ENCODE measurements around the gene BCAR3. TPM values are rescaled to one million over a fixed set of nuclear protein-coding genes. Genes with fewer than 3 reads are reported as not detected.
A peak's percentile ranks its signal among the peaks of the same experiment; 100 is the strongest.

BCAR3 gene
- total RNA-seq, 2 donors from 2014 or later, result 22.9 to 52.8 TPM

DNA sequence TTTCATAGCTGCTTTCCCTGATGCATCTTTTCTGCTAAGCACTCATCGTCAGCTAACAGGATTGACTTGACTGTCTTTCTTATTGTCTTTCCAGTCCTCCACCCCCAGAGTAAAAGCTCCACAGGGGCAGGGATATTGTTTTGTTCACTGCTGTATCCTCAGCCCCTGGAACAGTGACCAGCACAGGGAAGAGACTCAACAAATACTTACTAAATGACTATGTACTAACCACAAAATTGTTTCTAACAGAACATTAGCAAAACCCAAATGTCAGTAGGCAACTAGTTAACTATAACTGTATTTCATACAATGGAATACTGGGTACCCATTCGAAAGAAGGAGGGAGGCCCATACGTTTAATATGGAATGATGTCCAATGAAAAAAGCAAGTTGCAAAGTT is 53.0 kb downstream of the BCAR3 start:
- H3K27ac ChIP-seq, result peak overlapping the region; percentile 22 to 25
- no peak overlapping the region for H3K4me3 ChIP-seq
- H3K36me3 ChIP-seq, result no peaks in the 10 kb centered on the region
- 85% methylated on average over 3 of the region's 3 CpGs for WGBS
- no peaks in the 10 kb centered on the region for H3K4me1 ChIP-seq (replicated peaks)
- DNase-seq (ENCODE audit: low spot score), result no peak
- TF ChIP-seq, protein P1, sequence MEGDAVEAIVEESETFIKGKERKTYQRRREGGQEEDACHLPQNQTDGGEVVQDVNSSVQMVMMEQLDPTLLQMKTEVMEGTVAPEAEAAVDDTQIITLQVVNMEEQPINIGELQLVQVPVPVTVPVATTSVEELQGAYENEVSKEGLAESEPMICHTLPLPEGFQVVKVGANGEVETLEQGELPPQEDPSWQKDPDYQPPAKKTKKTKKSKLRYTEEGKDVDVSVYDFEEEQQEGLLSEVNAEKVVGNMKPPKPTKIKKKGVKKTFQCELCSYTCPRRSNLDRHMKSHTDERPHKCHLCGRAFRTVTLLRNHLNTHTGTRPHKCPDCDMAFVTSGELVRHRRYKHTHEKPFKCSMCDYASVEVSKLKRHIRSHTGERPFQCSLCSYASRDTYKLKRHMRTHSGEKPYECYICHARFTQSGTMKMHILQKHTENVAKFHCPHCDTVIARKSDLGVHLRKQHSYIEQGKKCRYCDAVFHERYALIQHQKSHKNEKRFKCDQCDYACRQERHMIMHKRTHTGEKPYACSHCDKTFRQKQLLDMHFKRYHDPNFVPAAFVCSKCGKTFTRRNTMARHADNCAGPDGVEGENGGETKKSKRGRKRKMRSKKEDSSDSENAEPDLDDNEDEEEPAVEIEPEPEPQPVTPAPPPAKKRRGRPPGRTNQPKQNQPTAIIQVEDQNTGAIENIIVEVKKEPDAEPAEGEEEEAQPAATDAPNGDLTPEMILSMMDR (IDR thresholded peaks at IDR 0.05), result no peak
- TF ChIP-seq POLR2A (IDR thresholded peaks at IDR 0.05) (no peak), POLR2AphosphoS5 (IDR thresholded peaks at IDR 0.05) (no peak)
- intact Hi-C loops (cut with DNase I), result loop anchor here (2.0 kb wide), 1 partner anchor 184 kb away; no protein-coding TSS in a partner anchor
- H3K27me3 ChIP-seq (replicated peaks; ENCODE audit: insufficient read depth), result no peaks in the 10 kb centered on the region
- H3K9me3 ChIP-seq, result no peaks in the 10 kb centered on the region

DNA sequence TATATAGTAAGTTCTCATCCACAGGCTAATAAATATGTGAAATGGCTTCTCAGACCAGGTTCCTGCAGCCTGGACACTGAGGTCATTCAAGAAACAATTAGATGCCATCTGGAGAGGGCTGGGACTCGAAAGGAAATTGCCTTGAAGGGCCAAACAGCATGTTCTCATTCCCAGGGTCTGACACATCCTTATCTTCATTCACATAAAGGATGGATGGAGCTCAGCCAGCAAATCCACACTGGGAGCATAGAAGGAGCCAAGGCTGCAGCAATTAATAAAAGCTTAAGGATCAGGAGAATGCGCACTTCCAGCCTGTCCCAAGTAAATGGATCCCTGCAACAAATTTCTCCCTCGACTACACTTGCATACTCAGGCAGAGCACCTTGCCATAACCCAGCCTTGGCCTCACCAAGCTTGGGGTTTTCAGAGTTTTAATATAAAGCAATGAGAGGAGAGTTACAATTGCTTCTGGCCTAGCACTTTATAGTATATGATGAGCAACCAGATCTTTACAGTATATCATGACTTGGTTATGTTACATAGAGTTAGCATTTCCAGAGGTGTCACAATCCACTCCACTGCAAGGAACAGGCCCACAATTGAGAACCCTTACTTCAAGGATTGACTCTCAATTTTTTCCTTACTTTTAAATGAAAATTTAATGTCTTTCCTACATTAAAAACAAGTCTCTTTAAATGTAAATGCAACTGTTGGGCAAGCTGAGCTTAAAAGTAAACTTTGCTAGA is 55.9 kb downstream of the BCAR3 start:
- no peak for DNase-seq (ENCODE audit: low spot score)
- Histone ChIP-seq H3K4me3 (no peak overlapping the region), H3K9me3 (no peaks in the 10 kb centered on the region), H3K27me3 (replicated peaks; ENCODE audit: insufficient read depth) (no peaks in the 10 kb centered on the region), H3K4me1 (replicated peaks) (no peaks in the 10 kb centered on the region), H3K36me3 (no peaks in the 10 kb centered on the region), H3K27ac (no peak overlapping the region)
- WGBS, result 50% methylated on average over 3 of the region's 3 CpGs
- intact Hi-C loops (cut with DNase I), result no loop called here
- no peak for TF ChIP-seq POLR2AphosphoS5 (IDR thresholded peaks at IDR 0.05)

DNA sequence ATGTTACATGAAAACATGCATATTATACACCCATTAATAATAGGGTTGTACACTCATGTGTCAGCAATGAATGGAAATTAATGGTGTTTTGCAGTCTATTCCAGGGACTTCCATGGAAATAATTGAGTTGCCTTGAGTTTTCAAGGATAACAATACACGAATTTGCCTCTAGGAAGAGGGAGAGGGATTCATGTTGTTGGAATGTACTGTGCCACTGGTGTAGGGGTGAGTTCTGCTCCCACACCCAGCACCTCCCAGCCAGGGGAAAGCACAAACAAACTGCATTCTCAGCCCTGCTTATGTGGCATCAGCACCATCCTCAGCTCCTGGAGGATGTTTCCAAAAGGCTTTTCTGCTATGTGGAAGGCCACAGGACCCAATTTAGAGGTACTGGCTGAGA is 57.8 kb downstream of the BCAR3 start:
- H3K36me3 ChIP-seq, result no peaks in the 10 kb centered on the region
- intact Hi-C loops (cut with DNase I), result no loop called here
- no peak overlapping the region for H3K27ac ChIP-seq
- DNase-seq (ENCODE audit: low spot score), result no peak
- WGBS, result 47% methylated on average over 1 of the region's 1 CpG
- H3K4me3 ChIP-seq, result no peak overlapping the region
- TF ChIP-seq, protein P1 (IDR thresholded peaks at IDR 0.05), result no peak
- TF ChIP-seq POLR2AphosphoS5 (IDR thresholded peaks at IDR 0.05), result no peak
- no peak for TF ChIP-seq POLR2A (IDR thresholded peaks at IDR 0.05)
- H3K9me3 ChIP-seq, result no peaks in the 10 kb centered on the region
- no peaks in the 10 kb centered on the region for H3K27me3 ChIP-seq (replicated peaks; ENCODE audit: insufficient read depth)
- no peaks in the 10 kb centered on the region for H3K4me1 ChIP-seq (replicated peaks)

DNA sequence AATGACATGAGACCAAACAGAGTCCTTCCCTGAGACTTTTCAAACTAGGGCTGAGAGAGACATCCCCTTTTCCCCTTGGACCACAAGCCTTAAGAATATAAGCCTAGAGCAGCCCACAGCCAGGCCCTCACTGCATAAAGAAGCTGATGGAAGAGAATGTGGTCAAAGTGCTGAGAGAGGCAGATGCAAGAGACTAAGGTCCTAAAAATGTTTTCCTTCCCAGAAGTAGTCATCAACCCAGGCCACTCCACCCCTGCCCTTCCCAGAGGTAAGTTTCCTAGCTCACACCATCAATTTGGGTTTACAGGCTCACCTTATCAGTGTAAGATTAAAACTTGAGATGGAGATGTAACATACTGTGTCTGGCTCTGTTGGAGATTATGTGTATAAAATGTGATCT is 58.2 kb downstream of the BCAR3 start:
- H3K4me3 ChIP-seq, result no peak overlapping the region
- intact Hi-C loops (cut with DNase I), result no loop called here
- no peaks in the 10 kb centered on the region for H3K36me3 ChIP-seq
- H3K4me1 ChIP-seq (replicated peaks), result no peaks in the 10 kb centered on the region
- no peak for DNase-seq (ENCODE audit: low spot score)
- no peak overlapping the region for H3K27ac ChIP-seq
- TF ChIP-seq POLR2AphosphoS5 (IDR thresholded peaks at IDR 0.05) (no peak), POLR2A (IDR thresholded peaks at IDR 0.05) (no peak)
- TF ChIP-seq, protein P1 (IDR thresholded peaks at IDR 0.05), result no peak
- no peaks in the 10 kb centered on the region for H3K27me3 ChIP-seq (replicated peaks; ENCODE audit: insufficient read depth)
- H3K9me3 ChIP-seq, result no peaks in the 10 kb centered on the region

DNA sequence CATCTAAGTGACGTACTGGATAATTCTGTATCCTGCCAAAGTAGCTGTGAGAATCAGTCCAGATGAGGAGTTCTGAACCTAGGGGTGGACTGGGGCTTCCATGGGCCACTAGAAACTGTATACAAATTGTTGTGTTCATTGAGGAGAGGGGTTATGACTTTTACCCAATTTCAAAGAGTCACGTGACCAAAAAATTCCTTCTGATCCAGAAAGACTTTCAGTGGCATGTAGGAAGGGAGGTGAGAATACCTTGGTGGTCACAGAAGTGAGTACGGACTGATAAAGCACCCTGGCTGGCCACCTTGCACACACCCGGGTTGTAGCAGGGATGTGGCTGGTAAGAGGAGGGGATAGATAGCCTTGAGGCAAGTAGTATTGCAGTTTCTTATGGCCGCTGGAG is 60.4 kb downstream of the BCAR3 start:
- no peaks in the 10 kb centered on the region for H3K36me3 ChIP-seq
- DNase-seq (ENCODE audit: low spot score), result no peak
- no peak overlapping the region for H3K27ac ChIP-seq
- intact Hi-C loops (cut with DNase I), result no loop called here
- TF ChIP-seq, protein P1 (IDR thresholded peaks at IDR 0.05), result no peak
- TF ChIP-seq POLR2AphosphoS5 (IDR thresholded peaks at IDR 0.05) (no peak), POLR2A (IDR thresholded peaks at IDR 0.05) (no peak)
- H3K4me1 ChIP-seq (replicated peaks), result no peaks in the 10 kb centered on the region
- no peaks in the 10 kb centered on the region for H3K27me3 ChIP-seq (replicated peaks; ENCODE audit: insufficient read depth)
- no peaks in the 10 kb centered on the region for H3K9me3 ChIP-seq
- no peak overlapping the region for H3K4me3 ChIP-seq
- WGBS, result 97% methylated on average over 5 of the region's 5 CpGs

Data from prostate gland (tissue), 2 donors.